NCI-H446 (cell line): Measurements from ENCODE around the gene GATB.

Experiments used
- DNase-seq, 2 experiments: peaks; one replicate each; lab custom pipeline; 2025; lab: John Stamatoyannopoulos, UW

Gene GATB

GRCh38 chr4:151729731-151730559 is 30.9 kb downstream of the GATB start:
- DNase-seq = no peak

- DNase-seq = no peak
These were observed 32.1 kb downstream of the GATB start for GRCh38 chr4:151728679-151729078.

- DNase-seq = no peak
These were observed 32.8 kb downstream of the GATB start for GRCh38 chr4:151728006-151728405.

- DNase-seq = no peak
These were observed 33.4 kb downstream of the GATB start for GRCh38 chr4:151727365-151727764.

- no peak for DNase-seq
These were observed 35.7 kb downstream of the GATB start for GRCh38 chr4:151725087-151725486.

- DNase-seq = no peak
These were observed 38.9 kb downstream of the GATB start for GRCh38 chr4:151721916-151722315.

- no peak for DNase-seq
These were observed 39.3 kb downstream of the GATB start for GRCh38 chr4:151721466-151721865.

GRCh38 chr4:151719956-151720334 is 40.9 kb downstream of the GATB start:
- no peak for DNase-seq

- no peak for DNase-seq
These were observed 41.5 kb downstream of the GATB start for GRCh38 chr4:151718984-151719955.

GRCh38 chr4:151717909-151718628 is 42.7 kb downstream of the GATB start:
- no peak for DNase-seq

GRCh38 chr4:151717314-151717713 is 43.5 kb downstream of the GATB start:
- no peak for DNase-seq

GRCh38 chr4:151716324-151716723 is 44.5 kb downstream of the GATB start:
- no peak for DNase-seq

- no peak for DNase-seq
These were observed 44.9 kb downstream of the GATB start for GRCh38 chr4:151715881-151716280.

- DNase-seq = no peak
These were observed 48.0 kb downstream of the GATB start for GRCh38 chr4:151712777-151713176.

- DNase-seq = no peak
These were observed 49.2 kb downstream of the GATB start for GRCh38 chr4:151711646-151712045.

- no peak for DNase-seq
These were observed 51.2 kb downstream of the GATB start for GRCh38 chr4:151709587-151709986.

GRCh38 chr4:151709071-151709470 is 51.7 kb downstream of the GATB start:
- DNase-seq = no peak

GRCh38 chr4:151708100-151708499 is 52.7 kb downstream of the GATB start:
- DNase-seq = no peak

GRCh38 chr4:151703401-151703800 is 57.4 kb downstream of the GATB start:
- no peak for DNase-seq

- no peak for DNase-seq
These were observed 58.6 kb downstream of the GATB start for GRCh38 chr4:151702256-151702655.

- DNase-seq = no peak
These were observed 60.1 kb downstream of the GATB start for GRCh38 chr4:151700566-151701316.

GRCh38 chr4:151698213-151698612 is 62.6 kb downstream of the GATB start:
- no peak for DNase-seq
